NCI-H128 (cell line): ENCODE measurements around the gene INIP.
"Not testable (repeated sequence)": the region's sequence is repeated elsewhere in the genome, so short reads cannot be mapped to it uniquely, and the experiment has no call there.

Source experiments
- DNase-seq: peaks from one replicate; lab custom pipeline; 2025; ENCODE audit not compliant: unreplicated experiment; lab: John Stamatoyannopoulos, UW

INIP gene

GRCh38 chr9:112677040-112677439 is 40.9 kb downstream of the INIP start:
- DNase-seq: no peak

- not testable (repeated sequence) for DNase-seq
Observed at GRCh38 chr9:112673221-112673620, 44.7 kb downstream of the INIP start.

- no peak for DNase-seq
Observed at GRCh38 chr9:112670991-112671625, 46.8 kb downstream of the INIP start.

GRCh38 chr9:112669326-112669725 is 48.6 kb downstream of the INIP start:
- no peak for DNase-seq

- DNase-seq: no peak
Observed at GRCh38 chr9:112665347-112665746, 52.6 kb downstream of the INIP start.

- DNase-seq: no peak
Observed at GRCh38 chr9:112664531-112664930, 53.4 kb downstream of the INIP start.

GRCh38 chr9:112663681-112664080 is 54.2 kb downstream of the INIP start:
- no peak for DNase-seq

GRCh38 chr9:112659906-112660305 is 58.0 kb downstream of the INIP start:
- DNase-seq: no peak

- DNase-seq: no peak
Observed at GRCh38 chr9:112655668-112656067, 62.2 kb downstream of the INIP start.

GRCh38 chr9:112654282-112654681 is 63.6 kb downstream of the INIP start:
- no peak for DNase-seq

- DNase-seq: no peak
Observed at GRCh38 chr9:112648624-112649023, 69.3 kb downstream of the INIP start.

GRCh38 chr9:112647596-112647995 is 70.3 kb downstream of the INIP start:
- DNase-seq: no peak

GRCh38 chr9:112642126-112642525 is 75.8 kb downstream of the INIP start:
- DNase-seq: no peak

- no peak for DNase-seq
Observed at GRCh38 chr9:112640311-112640710, 77.6 kb downstream of the INIP start.
